Measurements from ENCODE around the gene FOXL3. TPM values are rescaled to one million over a fixed set of nuclear protein-coding genes. Genes with fewer than 3 reads are reported as not detected.

Gene FOXL3
- total RNA-seq, 1 donor from 2014 or later: not detected

DNA sequence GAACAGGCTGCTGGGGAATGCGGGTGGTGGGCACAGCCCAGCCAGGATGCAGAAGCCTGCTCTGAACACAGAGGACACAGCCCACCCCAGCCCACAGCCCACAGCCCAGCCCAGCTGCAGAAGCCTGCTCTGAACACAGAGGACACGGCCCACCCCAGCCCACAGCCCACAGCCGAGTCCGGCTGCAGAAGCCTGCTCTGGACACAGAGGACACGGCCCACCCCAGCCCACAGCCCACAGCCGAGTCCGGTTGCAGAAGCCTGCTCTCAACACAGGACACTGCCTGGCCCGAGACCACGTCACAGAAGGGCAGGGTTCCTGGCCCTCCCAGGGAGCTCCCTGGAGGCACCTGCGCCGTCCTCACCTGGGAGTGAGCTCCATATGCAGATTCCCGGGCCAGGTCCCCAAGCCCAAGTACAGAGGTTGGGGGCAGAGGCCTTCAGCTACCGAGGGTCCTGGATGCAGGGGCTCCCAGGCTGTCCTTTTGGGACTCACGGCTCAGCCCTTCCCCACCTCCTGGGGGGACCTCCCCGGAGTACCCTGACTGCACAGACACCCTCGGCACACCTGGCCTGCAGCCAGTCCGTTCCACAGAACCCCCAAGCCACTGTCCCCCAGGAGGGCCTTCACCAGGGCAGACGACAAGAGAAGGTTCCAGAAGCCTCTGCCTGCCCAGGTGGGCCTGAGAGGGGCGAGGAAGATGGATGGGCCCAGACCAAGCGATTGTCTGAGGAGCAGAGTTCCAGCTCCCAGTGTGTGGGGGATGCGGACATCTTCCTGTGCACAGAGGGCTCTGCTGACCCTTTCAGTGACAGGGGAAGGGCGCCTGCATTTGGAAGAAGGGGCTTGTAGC, 23.7 kb upstream of the FOXL3 start:
- no peaks in the 10 kb centered on the region for H3K36me3 Mint-ChIP-seq (ENCODE audit: low read depth)
- no peak overlapping the region for H3K4me3 Mint-ChIP-seq
- H3K4me1 Mint-ChIP-seq (ENCODE audit: low read depth): no peaks in the 10 kb centered on the region
- H3K9me3 Mint-ChIP-seq: peaks cover 8% of the 10 kb centered on the region
- DNase-seq (ENCODE audit: low spot score): no peak
- no peaks in the 10 kb centered on the region for H3K27me3 Mint-ChIP-seq (ENCODE audit: insufficient read depth)
- H3K27ac Mint-ChIP-seq: no peak overlapping the region
- intact Hi-C loops (cut with micrococcal nuclease): no loop called here

GRCh38 chr7:266851-267840, 22.8 kb upstream of the FOXL3 start:
- Mint-ChIP-seq H3K36me3 (ENCODE audit: low read depth) (no peaks in the 10 kb centered on the region), H3K4me1 (ENCODE audit: low read depth) (no peaks in the 10 kb centered on the region), H3K27ac (no peak overlapping the region), H3K4me3 (no peak overlapping the region), H3K27me3 (ENCODE audit: insufficient read depth) (no peaks in the 10 kb centered on the region), H3K9me3 (peaks cover 6% of the 10 kb centered on the region)
- intact Hi-C loops (cut with micrococcal nuclease): no loop called here
- DNase-seq (ENCODE audit: low spot score): no peak

DNA sequence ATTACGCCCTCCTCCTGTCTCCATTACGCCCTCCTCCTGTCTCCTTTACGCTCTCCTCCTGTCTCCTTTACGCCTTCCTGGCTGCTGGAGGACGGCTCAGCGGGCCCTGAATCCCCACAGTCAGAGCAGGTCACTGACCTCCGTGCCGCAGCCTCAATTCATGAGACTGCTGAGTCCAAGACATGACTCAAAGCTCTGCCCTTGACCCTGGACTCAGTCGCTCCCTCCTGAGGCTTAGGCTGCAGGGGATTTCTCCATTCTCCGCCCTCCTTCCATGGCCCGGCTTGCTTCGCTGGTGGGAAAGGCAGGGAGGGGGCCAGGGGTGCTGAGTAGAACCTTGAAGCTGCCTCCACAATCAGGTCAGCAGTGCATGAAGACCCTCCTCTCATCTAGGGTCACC, 21.0 kb upstream of the FOXL3 start:
- intact Hi-C loops (cut with micrococcal nuclease): no loop called here

GRCh38 chr7:269721-270120, 20.2 kb upstream of the FOXL3 start:
- Mint-ChIP-seq H3K36me3 (ENCODE audit: low read depth) (no peaks in the 10 kb centered on the region), H3K4me1 (ENCODE audit: low read depth) (no peaks in the 10 kb centered on the region), H3K4me3 (no peak overlapping the region), H3K27ac (no peak overlapping the region), H3K9me3 (peaks cover 4% of the 10 kb centered on the region), H3K27me3 (ENCODE audit: insufficient read depth) (no peaks in the 10 kb centered on the region)
- intact Hi-C loops (cut with micrococcal nuclease): no loop called here
- DNase-seq (ENCODE audit: low spot score): no peak

More for the DNA sequence above, 21.0 kb upstream of the FOXL3 start:
- H3K36me3 Mint-ChIP-seq (ENCODE audit: low read depth): no peaks in the 10 kb centered on the region
- H3K4me1 Mint-ChIP-seq (ENCODE audit: low read depth): no peaks in the 10 kb centered on the region
- DNase-seq (ENCODE audit: low spot score): no peak
- no peak overlapping the region for H3K27ac Mint-ChIP-seq
- H3K27me3 Mint-ChIP-seq (ENCODE audit: insufficient read depth): no peaks in the 10 kb centered on the region
- H3K9me3 Mint-ChIP-seq: no peaks in the 10 kb centered on the region
- no peak overlapping the region for H3K4me3 Mint-ChIP-seq

- Mint-ChIP-seq H3K9me3 (peaks cover 10% of the 10 kb centered on the region), H3K27me3 (ENCODE audit: insufficient read depth) (no peaks in the 10 kb centered on the region), H3K4me3 (no peak overlapping the region), H3K27ac (no peak overlapping the region), H3K4me1 (ENCODE audit: low read depth) (no peaks in the 10 kb centered on the region), H3K36me3 (ENCODE audit: low read depth) (no peaks in the 10 kb centered on the region)
- DNase-seq (ENCODE audit: low spot score): no peak
- intact Hi-C loops (cut with micrococcal nuclease): no loop called here
These were observed 19.5 kb upstream of the FOXL3 start for GRCh38 chr7:270351-270983.

DNA sequence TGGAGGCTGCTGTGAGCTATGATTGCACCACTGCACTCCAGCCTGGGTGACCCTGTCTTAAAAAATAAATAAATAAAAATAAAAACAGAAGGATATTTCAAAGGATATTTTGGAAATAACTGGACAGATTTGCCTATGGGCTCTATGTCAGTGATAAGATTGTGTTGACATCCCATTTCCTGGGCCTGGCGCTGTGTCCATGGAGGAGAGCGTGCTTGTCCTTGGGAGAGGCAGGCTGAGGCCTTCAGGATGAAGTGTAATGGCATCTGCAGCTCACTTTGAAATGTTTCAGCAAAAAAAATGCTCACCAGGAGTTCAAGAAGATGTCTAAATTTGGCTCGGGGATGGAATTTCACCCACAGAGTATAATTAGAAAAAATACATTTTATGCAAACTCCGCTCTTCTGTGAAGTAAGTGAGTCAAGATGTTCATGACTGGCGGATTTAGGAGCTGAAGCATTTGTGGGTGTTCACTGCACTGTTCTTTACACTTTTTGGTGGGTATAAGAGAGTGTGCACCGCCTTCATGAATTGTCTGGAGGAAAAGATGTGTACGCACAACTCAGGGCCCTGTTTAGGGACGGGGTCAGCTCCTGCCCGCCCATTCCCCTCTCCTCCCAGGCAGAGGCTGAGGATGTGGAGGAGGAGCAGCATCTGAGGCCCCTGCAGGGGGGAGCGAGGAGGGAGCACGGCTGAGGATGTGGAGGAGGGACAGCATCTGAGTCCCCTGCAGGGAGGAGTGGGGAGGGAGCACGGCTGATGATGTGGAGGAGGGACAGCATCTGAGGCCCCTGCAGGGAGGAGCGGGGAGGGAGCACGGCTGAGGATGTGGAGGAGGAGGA, 18.5 kb upstream of the FOXL3 start:
- Mint-ChIP-seq H3K27ac (no peak overlapping the region), H3K9me3 (peaks cover 10% of the 10 kb centered on the region), H3K36me3 (ENCODE audit: low read depth) (no peaks in the 10 kb centered on the region)

GRCh38 chr7:272108-272615, 17.8 kb upstream of the FOXL3 start:
- Mint-ChIP-seq H3K27me3 (ENCODE audit: insufficient read depth) (no peaks in the 10 kb centered on the region), H3K4me1 (ENCODE audit: low read depth) (no peaks in the 10 kb centered on the region), H3K27ac (no peak overlapping the region), H3K9me3 (peaks cover 10% of the 10 kb centered on the region), H3K36me3 (ENCODE audit: low read depth) (no peaks in the 10 kb centered on the region), H3K4me3 (no peak overlapping the region)
- intact Hi-C loops (cut with micrococcal nuclease): no loop called here
- no peak for DNase-seq (ENCODE audit: low spot score)

More for the DNA sequence above, 18.5 kb upstream of the FOXL3 start:
- Mint-ChIP-seq H3K27me3 (ENCODE audit: insufficient read depth) (no peaks in the 10 kb centered on the region), H3K4me3 (no peak overlapping the region), H3K4me1 (ENCODE audit: low read depth) (no peaks in the 10 kb centered on the region)
- intact Hi-C loops (cut with micrococcal nuclease): no loop called here
- no peak for DNase-seq (ENCODE audit: low spot score)

- Mint-ChIP-seq H3K4me3 (no peak overlapping the region), H3K9me3 (peaks cover 10% of the 10 kb centered on the region), H3K27ac (no peak overlapping the region), H3K4me1 (ENCODE audit: low read depth) (no peaks in the 10 kb centered on the region), H3K36me3 (ENCODE audit: low read depth) (no peaks in the 10 kb centered on the region), H3K27me3 (ENCODE audit: insufficient read depth) (no peaks in the 10 kb centered on the region)
- DNase-seq (ENCODE audit: low spot score): no peak
- intact Hi-C loops (cut with micrococcal nuclease): no loop called here
These were observed 17.3 kb upstream of the FOXL3 start for GRCh38 chr7:272631-273030.

DNA sequence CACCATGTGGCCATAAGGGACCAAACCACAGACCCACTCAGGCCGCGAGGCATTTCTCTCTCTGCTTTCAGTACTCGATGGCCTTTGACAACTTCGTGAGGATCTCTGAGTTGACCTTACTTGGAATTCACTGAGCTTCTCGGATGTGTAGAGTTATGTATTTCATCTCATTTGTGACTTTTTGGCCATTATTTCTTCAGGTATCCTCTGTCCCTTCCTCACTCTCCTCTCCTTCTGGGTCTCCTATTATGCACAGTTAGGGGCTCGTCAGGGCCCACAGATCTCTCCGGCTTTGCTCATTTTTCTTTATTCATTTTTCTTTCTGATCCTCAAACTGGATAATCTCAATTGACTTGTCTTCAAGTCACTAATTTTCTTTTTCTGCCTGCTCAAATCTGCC, 16.6 kb upstream of the FOXL3 start:
- no peak overlapping the region for H3K27ac Mint-ChIP-seq
- no peak overlapping the region for H3K4me3 Mint-ChIP-seq
- H3K36me3 Mint-ChIP-seq (ENCODE audit: low read depth): no peaks in the 10 kb centered on the region
- no peaks in the 10 kb centered on the region for H3K27me3 Mint-ChIP-seq (ENCODE audit: insufficient read depth)
- H3K9me3 Mint-ChIP-seq: peaks cover 10% of the 10 kb centered on the region
- intact Hi-C loops (cut with micrococcal nuclease): no loop called here
- no peak for DNase-seq (ENCODE audit: low spot score)
- no peaks in the 10 kb centered on the region for H3K4me1 Mint-ChIP-seq (ENCODE audit: low read depth)

DNA sequence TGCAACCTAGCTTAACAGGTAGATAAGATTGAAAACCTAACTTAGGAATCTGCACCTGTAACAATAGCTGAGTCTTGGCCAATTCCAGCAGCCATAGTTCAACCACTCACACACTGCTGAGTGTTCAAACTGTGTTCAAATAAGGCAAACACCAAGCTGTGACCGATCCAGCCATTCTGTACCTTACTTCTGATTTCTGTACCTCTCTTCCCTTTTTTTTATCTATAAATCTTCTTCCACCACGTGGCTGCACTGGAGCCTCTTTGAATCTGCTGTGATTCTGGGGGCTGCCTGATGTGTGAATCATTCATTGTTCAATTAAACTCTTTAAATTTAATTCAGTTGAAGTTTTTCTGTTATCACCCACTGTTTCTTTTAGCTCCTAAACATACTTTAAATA, 15.7 kb upstream of the FOXL3 start:
- Mint-ChIP-seq H3K9me3 (peaks cover 10% of the 10 kb centered on the region), H3K27ac (no peak overlapping the region), H3K4me1 (ENCODE audit: low read depth) (no peaks in the 10 kb centered on the region), H3K4me3 (no peak overlapping the region), H3K27me3 (ENCODE audit: insufficient read depth) (no peaks in the 10 kb centered on the region), H3K36me3 (ENCODE audit: low read depth) (no peaks in the 10 kb centered on the region)
- DNase-seq (ENCODE audit: low spot score): no peak
- intact Hi-C loops (cut with micrococcal nuclease): no loop called here

DNA sequence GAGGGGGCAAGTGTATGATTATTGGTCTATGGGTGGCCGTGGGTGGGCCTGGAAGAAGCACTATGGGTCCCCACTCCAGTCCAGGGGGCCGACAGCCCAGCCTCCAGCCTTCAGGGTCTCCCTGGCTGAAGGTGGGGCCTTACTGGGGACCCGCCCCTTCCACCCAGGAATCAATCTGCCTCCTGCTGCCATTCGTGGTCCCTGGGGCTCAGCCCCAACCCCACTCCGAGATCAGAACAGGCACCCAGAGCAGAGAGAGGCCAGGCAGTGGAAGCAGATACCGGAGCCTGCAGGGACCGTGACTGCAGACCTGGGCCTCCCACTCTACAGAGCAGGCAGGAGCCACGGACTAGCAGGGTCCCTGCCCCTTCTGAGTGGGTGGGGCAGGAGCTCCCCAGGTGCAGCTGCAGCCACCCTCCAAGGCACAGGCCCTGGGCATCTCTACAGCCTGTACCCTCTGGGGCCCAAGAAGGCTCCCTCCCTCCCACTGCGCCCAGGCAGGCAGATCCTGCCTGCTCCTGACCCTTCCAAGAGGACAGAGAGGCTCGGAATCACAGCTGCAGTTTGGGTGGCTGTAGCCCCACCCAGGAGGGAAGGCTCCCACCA, 13.6 kb upstream of the FOXL3 start:
- Mint-ChIP-seq H3K4me1 (ENCODE audit: low read depth) (no peaks in the 10 kb centered on the region), H3K36me3 (ENCODE audit: low read depth) (no peaks in the 10 kb centered on the region), H3K9me3 (peaks cover 10% of the 10 kb centered on the region), H3K4me3 (no peak overlapping the region), H3K27me3 (ENCODE audit: insufficient read depth) (no peaks in the 10 kb centered on the region), H3K27ac (no peak overlapping the region)
- intact Hi-C loops (cut with micrococcal nuclease): no loop called here
- DNase-seq (ENCODE audit: low spot score): no peak

DNA sequence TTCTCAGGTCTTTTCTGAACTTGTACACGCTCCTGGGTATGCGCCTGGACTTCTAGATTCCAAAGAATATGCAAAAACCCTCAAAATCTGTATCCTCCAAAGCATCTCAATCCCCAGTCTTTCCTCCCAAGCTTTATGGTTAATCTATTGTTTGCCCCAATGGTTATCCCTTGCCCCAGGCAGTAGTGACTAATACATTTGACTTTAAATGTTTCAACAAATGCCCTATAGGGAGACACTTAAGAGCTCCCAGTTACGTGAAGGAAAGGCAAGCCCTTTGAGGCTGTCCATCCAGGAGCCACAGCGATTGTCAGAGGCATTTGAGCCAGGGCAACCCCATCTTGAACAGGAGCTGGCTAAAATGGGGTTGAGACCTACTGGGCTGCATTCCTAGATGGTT, 12.7 kb upstream of the FOXL3 start:
- H3K36me3 Mint-ChIP-seq (ENCODE audit: low read depth): no peaks in the 10 kb centered on the region
- H3K4me3 Mint-ChIP-seq: no peak overlapping the region
- peaks cover 10% of the 10 kb centered on the region for H3K9me3 Mint-ChIP-seq
- DNase-seq (ENCODE audit: low spot score): no peak
- no peaks in the 10 kb centered on the region for H3K4me1 Mint-ChIP-seq (ENCODE audit: low read depth)
- H3K27me3 Mint-ChIP-seq (ENCODE audit: insufficient read depth): no peaks in the 10 kb centered on the region
- no peak overlapping the region for H3K27ac Mint-ChIP-seq
- intact Hi-C loops (cut with micrococcal nuclease): no loop called here
